NCI-H146 treated with DMSO at 0.1 percent for 48 hours (cell line): Measurements from ENCODE around the gene OGT.
"Not testable (repeated sequence)": the region's sequence is repeated elsewhere in the genome, so short reads cannot be mapped to it uniquely, and the experiment has no call there.

Experiments used
- DNase-seq: peaks from one replicate; lab custom pipeline; 2025; ENCODE audit not compliant: unreplicated experiment; lab: John Stamatoyannopoulos, UW

OGT gene

GRCh38 chrX:71532753-71533425 is at the start of gene OGT:
Gene OGT, plus strand, starts transcription at chrX:71533104. Its CDS starts 196 bp downstream, at chrX:71533300.
- peak; percentile 83 for DNase-seq

- DNase-seq: no peak
Observed at GRCh38 chrX:71487814-71488213, 45.1 kb upstream of the OGT start.

DNA sequence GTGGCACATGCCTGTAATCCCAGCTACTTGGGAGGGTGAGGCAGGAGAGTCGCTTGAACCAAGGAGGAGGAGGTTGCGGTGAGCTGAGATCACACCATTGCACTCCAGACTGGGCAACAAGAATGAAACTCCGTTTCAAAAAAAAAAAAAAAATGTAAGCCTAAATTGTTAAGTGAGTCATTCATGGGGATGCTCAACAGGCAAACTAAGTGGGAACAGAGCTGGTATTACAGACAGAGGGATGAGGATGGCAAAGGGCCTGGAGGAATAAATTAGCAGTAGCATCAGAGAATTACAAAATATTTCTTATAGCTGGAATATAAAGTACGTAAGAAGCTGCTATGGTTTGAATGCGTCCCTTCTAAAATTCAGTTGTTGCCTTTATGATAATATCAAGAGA is 43.4 kb upstream of the OGT start:
- no peak for DNase-seq

GRCh38 chrX:71492231-71493065 is 40.5 kb upstream of the OGT start:
- no peak for DNase-seq

DNA sequence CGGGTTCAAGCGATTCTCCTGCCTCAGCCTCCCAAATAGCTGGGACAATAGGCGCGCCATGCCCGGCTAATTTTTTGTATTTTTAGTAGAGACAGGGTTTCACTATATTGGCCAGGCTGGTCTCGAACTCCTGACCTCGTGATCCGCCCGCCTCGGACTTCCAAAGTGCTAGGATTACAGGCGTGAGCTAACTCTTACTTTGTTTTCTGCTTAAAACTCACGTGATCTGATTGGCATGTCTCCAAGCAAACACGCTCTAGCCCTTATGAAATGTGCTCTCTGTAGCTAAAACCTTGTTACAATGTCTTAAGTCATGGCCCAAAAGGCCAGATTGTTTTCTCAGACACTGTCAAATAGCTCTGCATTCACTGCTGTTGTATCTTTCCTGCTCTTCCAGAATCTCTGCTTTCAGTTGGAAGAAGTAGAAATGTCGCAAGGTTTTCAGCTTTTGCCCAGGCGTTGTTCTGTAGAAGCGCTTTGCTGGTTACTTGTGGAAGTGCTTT is 39.7 kb upstream of the OGT start:
- DNase-seq: no peak

- DNase-seq: peak; percentile 6
Observed at GRCh38 chrX:71495979-71496378, 36.9 kb upstream of the OGT start.

GRCh38 chrX:71496476-71496875 is 36.4 kb upstream of the OGT start:
- no peak for DNase-seq

DNA sequence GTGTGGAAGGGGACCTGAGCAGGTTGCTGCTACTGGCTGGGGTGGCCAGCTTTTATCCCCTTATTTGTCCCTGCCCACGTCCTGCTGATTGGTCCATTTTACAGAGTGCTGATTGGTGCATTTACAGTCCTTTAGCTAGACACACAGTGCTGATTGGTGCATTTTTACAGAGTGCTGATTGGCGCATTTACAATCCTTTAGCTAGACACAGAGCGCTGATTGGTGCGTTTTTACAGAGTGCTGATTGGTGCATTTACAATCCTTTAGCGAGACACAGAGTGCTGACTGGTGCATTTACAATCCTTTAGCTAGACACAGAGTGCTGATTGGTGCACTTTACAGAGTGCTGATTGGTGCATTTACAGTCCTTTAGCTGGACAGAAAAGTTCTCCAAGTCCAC is 30.8 kb upstream of the OGT start:
- not testable (repeated sequence) for DNase-seq

DNA sequence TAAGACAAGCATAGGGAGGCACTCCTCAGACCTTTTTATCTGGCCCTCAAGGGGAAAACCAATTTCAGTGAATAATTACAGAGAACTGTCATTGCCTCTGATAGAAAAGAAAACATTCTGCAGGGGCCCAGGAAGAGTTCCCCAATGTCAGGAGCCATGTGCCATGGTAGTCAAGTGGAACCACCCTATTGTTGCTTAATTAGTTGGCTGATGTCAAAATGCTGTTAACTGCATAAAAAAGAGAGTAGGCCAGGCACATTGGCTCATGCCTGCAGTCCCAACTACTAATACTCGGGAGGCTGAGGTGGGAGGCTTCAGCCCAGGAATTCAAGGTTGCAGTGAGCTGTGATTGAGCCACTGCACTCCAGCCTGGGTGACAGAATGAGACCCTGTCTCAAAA is 28.6 kb upstream of the OGT start:
- DNase-seq: no peak

GRCh38 chrX:71509289-71509688 is 23.6 kb upstream of the OGT start:
- DNase-seq: no peak

DNA sequence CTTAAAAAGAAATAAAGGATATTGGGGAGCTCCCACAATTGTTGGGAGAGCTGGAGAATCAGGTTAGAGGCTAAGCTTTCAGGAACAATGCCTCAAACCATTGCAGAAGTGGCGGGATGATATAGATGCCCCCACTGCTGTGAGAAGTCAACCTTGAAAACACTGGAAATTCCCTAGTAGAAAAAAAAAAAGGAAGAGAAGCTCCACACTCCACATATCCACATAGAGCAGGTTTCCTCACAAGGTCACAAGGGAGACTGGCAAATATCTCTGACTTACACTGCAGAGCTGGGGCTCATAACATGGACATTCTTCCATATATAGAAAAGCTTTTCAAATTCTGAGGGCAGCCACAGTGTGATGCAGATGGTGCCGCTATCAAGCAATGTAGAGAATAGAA is 22.7 kb upstream of the OGT start:
- DNase-seq: no peak

DNA sequence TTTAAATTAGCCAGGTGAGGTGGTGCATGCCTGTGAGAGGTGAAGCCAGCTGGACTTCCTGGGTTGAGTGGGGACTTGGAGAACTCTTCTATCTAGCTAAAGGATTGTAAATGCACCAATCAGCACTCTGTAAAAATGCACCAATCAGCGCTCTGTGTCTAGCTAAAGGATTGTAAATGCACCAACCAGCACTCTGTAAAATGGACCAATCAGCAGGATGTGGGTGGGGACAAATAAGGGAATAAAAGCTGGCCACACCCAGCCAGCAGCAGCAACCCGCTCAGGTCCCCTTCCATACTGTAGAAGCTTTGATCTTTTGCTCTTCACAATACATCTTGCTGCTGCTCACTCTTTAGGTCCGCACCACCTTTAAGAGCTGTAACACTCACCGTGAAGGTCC is 19.2 kb upstream of the OGT start:
- DNase-seq: not testable (repeated sequence)

GRCh38 chrX:71514367-71515037 is 18.4 kb upstream of the OGT start:
- DNase-seq: no peak

DNA sequence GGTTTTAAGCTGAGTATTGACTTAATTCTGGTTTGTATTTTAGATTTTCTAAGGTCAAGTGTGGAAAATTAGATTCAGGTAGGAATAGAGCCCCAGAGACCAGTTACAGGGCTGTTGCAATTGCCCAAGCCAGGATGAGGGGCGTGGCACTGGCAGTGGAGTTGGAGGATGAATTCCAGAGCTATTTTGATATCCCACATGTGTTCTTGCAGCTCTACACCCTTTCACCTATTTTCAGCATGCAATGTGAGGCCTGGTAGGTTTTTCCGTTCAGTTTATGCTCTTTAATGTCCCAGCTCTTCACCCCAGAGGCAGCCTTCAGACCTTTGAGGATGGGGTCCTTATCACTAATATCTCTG is 17.9 kb upstream of the OGT start:
- DNase-seq: no peak

GRCh38 chrX:71525316-71525715 is 7.6 kb upstream of the OGT start:
- DNase-seq: no peak

DNA sequence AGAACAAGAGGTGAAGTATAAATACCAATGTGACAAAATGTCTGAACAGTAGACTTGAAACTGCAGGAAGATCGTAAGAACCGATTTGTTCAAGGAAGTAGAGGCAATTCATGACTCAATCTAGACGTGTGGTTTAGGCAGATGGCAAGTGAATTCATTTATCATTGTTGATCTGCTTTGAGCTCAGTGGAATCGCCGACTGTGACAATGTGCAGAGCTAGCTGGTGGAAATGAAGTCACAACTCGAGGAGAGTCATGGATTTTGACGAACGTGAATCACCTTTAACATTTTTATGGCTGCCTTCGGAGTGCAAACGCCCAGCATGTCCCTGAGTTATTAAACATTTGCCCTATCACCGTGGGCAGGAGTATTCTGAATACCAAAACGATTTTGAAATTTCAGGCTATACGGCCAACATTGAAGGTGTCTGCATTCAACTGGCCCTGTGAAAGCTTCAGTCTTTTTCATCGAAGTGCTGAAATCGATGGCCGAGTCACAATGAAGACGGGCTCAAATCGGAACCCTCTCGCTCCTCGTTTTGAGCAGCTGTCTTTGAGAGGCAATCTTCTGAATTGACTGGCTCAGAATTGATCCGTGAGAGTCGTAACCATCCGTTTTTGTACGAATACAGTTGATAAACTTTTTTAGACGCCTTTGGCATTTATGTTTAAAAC is 689 bp upstream of the OGT start:
- no peak for DNase-seq

- no peak for DNase-seq
Observed at GRCh38 chrX:71533516-71533850, 579 bp downstream of the OGT start.

GRCh38 chrX:71533851-71534561 is 1.1 kb downstream of the OGT start:
- DNase-seq: peak; percentile 14

DNA sequence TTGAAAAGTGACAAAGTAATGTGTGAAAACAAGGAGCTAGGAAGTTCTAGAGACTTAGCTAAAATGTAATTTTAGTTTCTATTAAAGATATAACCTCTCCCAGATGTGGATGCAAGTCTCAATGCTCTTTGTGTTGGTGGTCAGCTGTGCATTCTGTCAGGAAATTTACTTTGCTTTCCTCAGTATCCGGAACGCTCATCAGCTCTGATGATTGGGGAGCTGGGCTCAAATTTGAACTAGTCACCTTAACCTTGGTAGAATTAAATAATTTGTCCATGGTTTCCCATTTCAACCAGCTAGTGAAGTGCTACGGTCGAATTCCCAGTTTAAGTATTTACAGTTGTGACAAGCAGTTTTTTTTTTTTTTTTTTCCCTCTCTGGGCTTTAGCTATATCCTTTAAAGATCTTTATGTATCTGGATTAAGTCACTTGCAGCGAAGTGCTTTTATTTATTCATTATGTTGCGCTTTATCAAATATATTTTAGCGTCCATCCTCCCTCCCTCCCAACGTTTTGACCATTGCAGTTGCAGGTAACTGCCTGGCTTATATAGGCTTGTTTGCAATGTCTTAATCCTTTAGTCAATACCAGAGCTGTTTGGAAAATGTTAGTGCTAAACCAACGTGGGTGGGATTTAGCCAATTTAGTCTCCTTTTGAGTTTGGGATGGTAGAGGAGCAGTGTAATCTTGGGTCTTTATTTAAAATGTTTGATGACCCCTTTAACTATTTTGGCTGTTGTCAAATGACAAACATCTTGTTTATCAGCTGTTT is 2.1 kb downstream of the OGT start:
- DNase-seq: no peak

GRCh38 chrX:71536285-71536684 is 3.4 kb downstream of the OGT start:
- DNase-seq: no peak
